Brain microvascular endothelial cell (primary cell): ENCODE data around the gene RAD18.

Experiments
- DNase-seq: peaks from one replicate; pipeline ENCODE4 v3.0.0-alpha.2; 2020
- H3K27ac ChIP-seq: fragments of 250-450 bp; sonication (Bioruptor Pico); 2 replicates; pipeline ENCODE4 v1.5.1; 2020; ENCODE audit warnings: mild to moderate bottlenecking, moderate library complexity
- H3K27me3 ChIP-seq: fragments of 250-450 bp; sonication (Bioruptor Pico); replicated peaks from 2 replicates; pipeline ENCODE4 v1.5.1; 2020; ENCODE audit warnings: mild to moderate bottlenecking
- H3K36me3 ChIP-seq: fragments of 250-450 bp; sonication (Bioruptor Pico); replicated peaks from 2 replicates; pipeline ENCODE4 v1.5.1; 2020; ENCODE audit warnings: mild to moderate bottlenecking
- H3K4me3 ChIP-seq: 2 replicates; pipeline ENCODE4 v1.5.1; 2011; ENCODE audit warnings: low read depth, mild to moderate bottlenecking, control low read depth, low read length, moderate library complexity
- CTCF ChIP-seq: IDR thresholded peaks from 2 replicates; pipeline ENCODE4 v1.5.1; 2011; ENCODE audit warnings: low read depth, mild to moderate bottlenecking, moderate library complexity, low read length, control low read depth, inconsistent platforms; ENCODE audit errors: missing control alignments
- in situ Hi-C: cut with HindIII; loops from 2 replicates; pipeline ENCODE4 v1.10.0; 2017; ENCODE audit warnings: low sequenced_read_pairs, low pct_ligation_motif_present

Gene RAD18

GRCh38 chr3:8984526-8984925 is 21.3 kb upstream of the RAD18 start:
- Histone ChIP-seq H3K4me3 (no peak overlapping the region), H3K27ac (no peak overlapping the region), H3K36me3 (no peaks in the 10 kb centered on the region), H3K27me3 (no peaks in the 10 kb centered on the region)
- no peak for TF ChIP-seq CTCF
- no peak for DNase-seq
- in situ Hi-C loops = loop anchor here (25.0 kb wide), 1 partner anchor 328 kb away; no protein-coding TSS in a partner anchor

GRCh38 chr3:8984081-8984480 is 20.8 kb upstream of the RAD18 start:
- in situ Hi-C loops = loop anchor here (25.0 kb wide), 1 partner anchor 328 kb away; no protein-coding TSS in a partner anchor
- TF ChIP-seq CTCF = no peak
- Histone ChIP-seq H3K36me3 (no peaks in the 10 kb centered on the region), H3K27me3 (no peaks in the 10 kb centered on the region), H3K4me3 (no peak overlapping the region), H3K27ac (no peak overlapping the region)
- DNase-seq = no peak

GRCh38 chr3:8983591-8983990 is 20.3 kb upstream of the RAD18 start:
- no peak overlapping the region for H3K4me3 ChIP-seq
- H3K27ac ChIP-seq = no peak overlapping the region
- H3K27me3 ChIP-seq = no peaks in the 10 kb centered on the region
- TF ChIP-seq CTCF = no peak
- in situ Hi-C loops = loop anchor here (25.0 kb wide), 1 partner anchor 329 kb away; no protein-coding TSS in a partner anchor
- no peaks in the 10 kb centered on the region for H3K36me3 ChIP-seq
- no peak for DNase-seq

GRCh38 chr3:8983026-8983425 is 19.8 kb upstream of the RAD18 start:
- Histone ChIP-seq H3K27ac (no peak overlapping the region), H3K36me3 (no peaks in the 10 kb centered on the region), H3K4me3 (no peak overlapping the region), H3K27me3 (no peaks in the 10 kb centered on the region)
- in situ Hi-C loops = loop anchor here (25.0 kb wide), 1 partner anchor 329 kb away; no protein-coding TSS in a partner anchor
- no peak for DNase-seq
- no peak for TF ChIP-seq CTCF

- H3K27me3 ChIP-seq = no peaks in the 10 kb centered on the region
- no peaks in the 10 kb centered on the region for H3K36me3 ChIP-seq
- no peak for DNase-seq
- no peak for TF ChIP-seq CTCF
- in situ Hi-C loops = loop anchor here (25.0 kb wide), 1 partner anchor 330 kb away; no protein-coding TSS in a partner anchor
- H3K27ac ChIP-seq = no peak overlapping the region
- no peak overlapping the region for H3K4me3 ChIP-seq
Measured at GRCh38 chr3:8982509-8982908, 19.2 kb upstream of the RAD18 start.

GRCh38 chr3:8981700-8982099 is 18.4 kb upstream of the RAD18 start:
- Histone ChIP-seq H3K36me3 (no peaks in the 10 kb centered on the region), H3K27me3 (no peaks in the 10 kb centered on the region), H3K4me3 (no peak overlapping the region), H3K27ac (no peak overlapping the region)
- in situ Hi-C loops = loop anchor here (25.0 kb wide), 1 partner anchor 331 kb away; no protein-coding TSS in a partner anchor
- no peak for DNase-seq
- TF ChIP-seq CTCF = no peak
